ENCODE data around the gene RNF224. TPM values are rescaled to one million over a fixed set of nuclear protein-coding genes. Genes with fewer than 3 reads are reported as not detected.

Gene RNF224
- polyA plus RNA-seq, 1 donor from 2014 or later: not detected

DNA sequence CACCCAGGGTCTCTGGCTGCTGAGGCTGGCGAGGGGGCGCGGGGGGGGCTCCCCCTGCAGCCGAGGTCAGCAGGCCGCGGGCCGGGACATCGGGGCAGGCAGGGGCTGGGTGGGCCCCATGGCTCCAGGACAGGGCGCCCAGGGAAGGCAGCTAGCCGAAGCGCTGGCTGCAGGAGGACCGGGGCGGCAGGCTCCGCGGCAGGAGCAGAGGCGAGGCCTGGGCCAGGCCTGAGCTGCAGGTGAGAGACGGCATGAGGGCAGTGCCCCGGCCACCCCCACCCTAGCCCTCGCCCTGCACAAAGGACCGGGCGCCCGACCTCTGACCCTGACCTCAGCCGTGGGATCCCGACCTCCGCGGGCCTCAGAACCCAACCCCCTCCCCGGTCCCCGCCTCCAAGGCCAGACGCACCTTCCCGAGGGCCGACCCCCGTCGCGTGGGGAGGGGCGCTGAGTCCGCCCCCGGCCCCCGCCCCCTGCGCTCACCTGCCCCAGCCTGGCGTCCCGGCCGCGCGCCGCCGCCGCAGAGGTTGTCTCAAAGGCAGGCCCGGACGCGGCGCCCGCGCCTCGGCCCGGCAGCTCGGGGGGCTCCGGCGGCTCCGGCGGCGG, 5.7 kb upstream of the RNF224 start:
- no peak overlapping the region for H3K4me2 ChIP-seq (ENCODE audit: low read length)
- TF ChIP-seq SMC3 (conservative IDR thresholded peaks at IDR 0.05; ENCODE audit: poor library complexity) (no peak), TAF1 (IDR thresholded peaks at IDR 0.05; ENCODE audit: low read depth) (no peak), POLR2AphosphoS5 (IDR thresholded peaks at IDR 0.05) (no peak), EZH2 (IDR thresholded peaks at IDR 0.05; ENCODE audit: borderline replicate concordance, insufficient read depth, low read length, poor library complexity, severe bottlenecking) (no peak)
- TF ChIP-seq, protein P1, sequence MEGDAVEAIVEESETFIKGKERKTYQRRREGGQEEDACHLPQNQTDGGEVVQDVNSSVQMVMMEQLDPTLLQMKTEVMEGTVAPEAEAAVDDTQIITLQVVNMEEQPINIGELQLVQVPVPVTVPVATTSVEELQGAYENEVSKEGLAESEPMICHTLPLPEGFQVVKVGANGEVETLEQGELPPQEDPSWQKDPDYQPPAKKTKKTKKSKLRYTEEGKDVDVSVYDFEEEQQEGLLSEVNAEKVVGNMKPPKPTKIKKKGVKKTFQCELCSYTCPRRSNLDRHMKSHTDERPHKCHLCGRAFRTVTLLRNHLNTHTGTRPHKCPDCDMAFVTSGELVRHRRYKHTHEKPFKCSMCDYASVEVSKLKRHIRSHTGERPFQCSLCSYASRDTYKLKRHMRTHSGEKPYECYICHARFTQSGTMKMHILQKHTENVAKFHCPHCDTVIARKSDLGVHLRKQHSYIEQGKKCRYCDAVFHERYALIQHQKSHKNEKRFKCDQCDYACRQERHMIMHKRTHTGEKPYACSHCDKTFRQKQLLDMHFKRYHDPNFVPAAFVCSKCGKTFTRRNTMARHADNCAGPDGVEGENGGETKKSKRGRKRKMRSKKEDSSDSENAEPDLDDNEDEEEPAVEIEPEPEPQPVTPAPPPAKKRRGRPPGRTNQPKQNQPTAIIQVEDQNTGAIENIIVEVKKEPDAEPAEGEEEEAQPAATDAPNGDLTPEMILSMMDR (IDR thresholded peaks at IDR 0.05; ENCODE audit: poor library complexity, severe bottlenecking): no peak
- TF ChIP-seq, protein P2, sequence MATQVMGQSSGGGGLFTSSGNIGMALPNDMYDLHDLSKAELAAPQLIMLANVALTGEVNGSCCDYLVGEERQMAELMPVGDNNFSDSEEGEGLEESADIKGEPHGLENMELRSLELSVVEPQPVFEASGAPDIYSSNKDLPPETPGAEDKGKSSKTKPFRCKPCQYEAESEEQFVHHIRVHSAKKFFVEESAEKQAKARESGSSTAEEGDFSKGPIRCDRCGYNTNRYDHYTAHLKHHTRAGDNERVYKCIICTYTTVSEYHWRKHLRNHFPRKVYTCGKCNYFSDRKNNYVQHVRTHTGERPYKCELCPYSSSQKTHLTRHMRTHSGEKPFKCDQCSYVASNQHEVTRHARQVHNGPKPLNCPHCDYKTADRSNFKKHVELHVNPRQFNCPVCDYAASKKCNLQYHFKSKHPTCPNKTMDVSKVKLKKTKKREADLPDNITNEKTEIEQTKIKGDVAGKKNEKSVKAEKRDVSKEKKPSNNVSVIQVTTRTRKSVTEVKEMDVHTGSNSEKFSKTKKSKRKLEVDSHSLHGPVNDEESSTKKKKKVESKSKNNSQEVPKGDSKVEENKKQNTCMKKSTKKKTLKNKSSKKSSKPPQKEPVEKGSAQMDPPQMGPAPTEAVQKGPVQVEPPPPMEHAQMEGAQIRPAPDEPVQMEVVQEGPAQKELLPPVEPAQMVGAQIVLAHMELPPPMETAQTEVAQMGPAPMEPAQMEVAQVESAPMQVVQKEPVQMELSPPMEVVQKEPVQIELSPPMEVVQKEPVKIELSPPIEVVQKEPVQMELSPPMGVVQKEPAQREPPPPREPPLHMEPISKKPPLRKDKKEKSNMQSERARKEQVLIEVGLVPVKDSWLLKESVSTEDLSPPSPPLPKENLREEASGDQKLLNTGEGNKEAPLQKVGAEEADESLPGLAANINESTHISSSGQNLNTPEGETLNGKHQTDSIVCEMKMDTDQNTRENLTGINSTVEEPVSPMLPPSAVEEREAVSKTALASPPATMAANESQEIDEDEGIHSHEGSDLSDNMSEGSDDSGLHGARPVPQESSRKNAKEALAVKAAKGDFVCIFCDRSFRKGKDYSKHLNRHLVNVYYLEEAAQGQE (IDR thresholded peaks at IDR 0.05; ENCODE audit: borderline replicate concordance): no peak
- H3K4me3 ChIP-seq (ENCODE audit: low read length): peak overlapping the region; percentile 77
- H3K9me3 ChIP-seq (ENCODE audit: low read length): no peaks in the 10 kb centered on the region
- H3K27ac ChIP-seq (ENCODE audit: low read length): no peak overlapping the region
- H3K79me2 ChIP-seq (replicated peaks; ENCODE audit: insufficient read depth, low read length): no peaks in the 10 kb centered on the region
- H3K36me3 ChIP-seq (ENCODE audit: insufficient read depth, low read length): no peaks in the 10 kb centered on the region
- H3K9me2 ChIP-seq (ENCODE audit: insufficient read depth, low read length): no peaks in the 10 kb centered on the region
- H3K9ac ChIP-seq (ENCODE audit: low read length): peak overlapping the region; percentile 72
- no peak overlapping the region for H2AFZ ChIP-seq (ENCODE audit: low read depth, low read length)
- no peaks in the 10 kb centered on the region for H3F3A ChIP-seq (ENCODE audit: insufficient read depth, low read length, poor library complexity, severe bottlenecking)
- no peaks in the 10 kb centered on the region for H3K27me3 ChIP-seq (ENCODE audit: insufficient read depth, low read depth, low read length)
- no peaks in the 10 kb centered on the region for H4K20me1 ChIP-seq (ENCODE audit: insufficient read depth)

DNA sequence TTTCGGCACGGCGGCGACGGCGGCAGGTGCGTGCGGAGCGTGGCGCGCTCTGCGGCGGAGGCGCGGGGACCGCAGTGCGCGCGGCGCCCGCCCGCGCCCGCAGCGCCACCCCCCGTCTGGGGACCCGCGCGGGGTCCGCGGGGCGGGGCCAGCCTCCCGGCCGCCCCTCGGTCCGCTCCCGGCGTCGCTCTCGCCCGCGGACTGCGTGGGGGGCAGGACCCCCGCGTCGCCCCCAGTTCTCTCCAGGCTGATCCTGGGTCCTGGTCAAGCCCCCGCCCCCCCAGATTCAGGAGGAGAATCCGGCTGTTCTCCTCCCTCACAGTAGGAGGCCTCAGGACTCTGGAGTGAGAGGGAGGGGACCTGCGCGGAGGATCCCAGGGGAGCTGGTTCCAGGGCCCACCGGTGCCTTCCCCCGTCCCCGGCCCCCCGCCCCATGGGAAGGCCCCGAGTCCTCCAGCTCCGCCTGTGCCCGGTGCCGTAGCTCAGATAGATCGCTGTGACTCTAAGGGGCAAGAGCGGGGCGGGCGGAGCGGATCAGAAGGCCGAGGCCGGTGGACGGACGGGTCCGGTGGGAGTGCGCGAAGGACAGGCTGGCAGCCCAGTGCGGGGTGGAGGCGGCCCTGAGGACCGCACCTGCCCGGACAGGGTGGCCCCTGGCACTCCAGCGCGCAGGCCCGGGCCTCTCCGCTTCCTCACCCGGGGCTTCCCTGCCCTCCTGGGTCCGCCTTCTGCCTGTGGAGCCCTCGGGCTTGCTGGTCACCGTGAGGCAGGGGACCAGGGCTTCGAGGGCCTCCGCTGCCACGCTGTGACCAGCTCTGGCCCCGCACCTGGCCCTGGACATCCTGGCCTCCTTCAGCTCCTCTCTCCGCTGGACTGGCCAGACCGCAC, 4.9 kb upstream of the RNF224 start, which contains the start of gene RNF208:
RNF208 (minus strand) TSS at position 51 of the 888 bp plus-strand sequence. CDS start 1,028 bp downstream, outside the sequence.
- no peaks in the 10 kb centered on the region for H3K36me3 ChIP-seq (ENCODE audit: insufficient read depth, low read length)
- no peaks in the 10 kb centered on the region for H3K9me3 ChIP-seq (ENCODE audit: low read length)
- no peaks in the 10 kb centered on the region for H3K9me2 ChIP-seq (ENCODE audit: insufficient read depth, low read length)
- H3K27ac ChIP-seq (ENCODE audit: low read length): peak within 1 kb of the TSS; percentile 61
- no peaks in the 10 kb centered on the region for H3K79me2 ChIP-seq (replicated peaks; ENCODE audit: insufficient read depth, low read length)
- H3K4me2 ChIP-seq (ENCODE audit: low read length): peak within 1 kb of the TSS; percentile 65
- H3F3A ChIP-seq (ENCODE audit: insufficient read depth, low read length, poor library complexity, severe bottlenecking): no peaks in the 10 kb centered on the region
- peak within 1 kb of the TSS; percentile 65 for H2AFZ ChIP-seq (ENCODE audit: low read depth, low read length)
- TF ChIP-seq EP300 (conservative IDR thresholded peaks at IDR 0.05; ENCODE audit: poor library complexity, severe bottlenecking) (no peak), POLR2AphosphoS5 (IDR thresholded peaks at IDR 0.05) (peak; percentile 27), TAF1 (IDR thresholded peaks at IDR 0.05; ENCODE audit: low read depth) (no peak), SMC3 (conservative IDR thresholded peaks at IDR 0.05; ENCODE audit: poor library complexity) (no peak)
- TF ChIP-seq, protein P1 (IDR thresholded peaks at IDR 0.05; ENCODE audit: poor library complexity, severe bottlenecking): no peak
- TF ChIP-seq, protein P2 (IDR thresholded peaks at IDR 0.05; ENCODE audit: borderline replicate concordance): no peak
- no peaks in the 10 kb centered on the region for H4K20me1 ChIP-seq (ENCODE audit: insufficient read depth)
- peak within 1 kb of the TSS; percentile 98 for H3K4me3 ChIP-seq (ENCODE audit: low read length)
- H3K27me3 ChIP-seq (ENCODE audit: insufficient read depth, low read depth, low read length): no peaks in the 10 kb centered on the region
- H3K9ac ChIP-seq (ENCODE audit: low read length): peak within 1 kb of the TSS; percentile 89
